HCEC 1CT (cell line): ENCODE measurements around the gene BBS2.

ENCODE experiments used
- DNase-seq: peaks from one replicate; pipeline ENCODE4 v3.0.0-alpha.2; 2017

BBS2 gene

GRCh38 chr16:56475201-56475600 is 44.6 kb downstream of the BBS2 start:
- no peak for DNase-seq

GRCh38 chr16:56470666-56471065 is 49.2 kb downstream of the BBS2 start:
- DNase-seq = no peak

GRCh38 chr16:56470232-56470631 is 49.6 kb downstream of the BBS2 start:
- no peak for DNase-seq

GRCh38 chr16:56469748-56470147 is 50.1 kb downstream of the BBS2 start:
- DNase-seq = no peak

GRCh38 chr16:56468800-56469199 is 51.0 kb downstream of the BBS2 start:
- no peak for DNase-seq

- DNase-seq = no peak
These were observed 53.5 kb downstream of the BBS2 start for GRCh38 chr16:56466344-56466743.

- DNase-seq = no peak
These were observed 56.7 kb downstream of the BBS2 start for GRCh38 chr16:56463153-56463552.

GRCh38 chr16:56462064-56462796 is 57.6 kb downstream of the BBS2 start:
- no peak for DNase-seq

GRCh38 chr16:56460101-56460500 is 59.7 kb downstream of the BBS2 start:
- no peak for DNase-seq

GRCh38 chr16:56457927-56458470 is 61.8 kb downstream of the BBS2 start:
- no peak for DNase-seq

GRCh38 chr16:56451753-56452689 is 67.8 kb downstream of the BBS2 start:
- DNase-seq = peak; percentile 28

- DNase-seq = peak; percentile 99
These were observed 68.7 kb downstream of the BBS2 start, which contains the start of the genes NUDT21 and OGFOD1 for GRCh38 chr16:56450986-56451752. TSS of gene NUDT21 (minus strand) at chr16:56451332. CDS start at chr16:56451202, 130 bp downstream. TSS of gene OGFOD1 (plus strand) at chr16:56451554. CDS start at chr16:56451613, 59 bp downstream.

- peak; percentile 18 for DNase-seq
These were observed 69.4 kb downstream of the BBS2 start for GRCh38 chr16:56450275-56450985.

- DNase-seq = no peak
These were observed 71.8 kb downstream of the BBS2 start for GRCh38 chr16:56448005-56448404.

GRCh38 chr16:56447286-56447685 is 72.5 kb downstream of the BBS2 start:
- DNase-seq = no peak

- DNase-seq = no peak
These were observed 81.8 kb downstream of the BBS2 start for GRCh38 chr16:56438038-56438437.

GRCh38 chr16:56436258-56436657 is 83.6 kb downstream of the BBS2 start:
- DNase-seq = no peak
